Bronchus fibroblast of lung (primary cell): Measurements from ENCODE around the gene SATB1. TPM values are rescaled to one million over a fixed set of nuclear protein-coding genes. Genes with fewer than 3 reads are reported as not detected.

Experiments used
- total RNA-seq: library from RNA; depleted of rRNA; stranded (reverse); fragments of >200 nt; gene quantifications from 2 replicates; pipeline ENCODE4 v1.2.3, GENCODE V29; 2015

The SATB1 gene
- 2.5 and 5.2 TPM in 2 replicates for total RNA-seq

DNA sequence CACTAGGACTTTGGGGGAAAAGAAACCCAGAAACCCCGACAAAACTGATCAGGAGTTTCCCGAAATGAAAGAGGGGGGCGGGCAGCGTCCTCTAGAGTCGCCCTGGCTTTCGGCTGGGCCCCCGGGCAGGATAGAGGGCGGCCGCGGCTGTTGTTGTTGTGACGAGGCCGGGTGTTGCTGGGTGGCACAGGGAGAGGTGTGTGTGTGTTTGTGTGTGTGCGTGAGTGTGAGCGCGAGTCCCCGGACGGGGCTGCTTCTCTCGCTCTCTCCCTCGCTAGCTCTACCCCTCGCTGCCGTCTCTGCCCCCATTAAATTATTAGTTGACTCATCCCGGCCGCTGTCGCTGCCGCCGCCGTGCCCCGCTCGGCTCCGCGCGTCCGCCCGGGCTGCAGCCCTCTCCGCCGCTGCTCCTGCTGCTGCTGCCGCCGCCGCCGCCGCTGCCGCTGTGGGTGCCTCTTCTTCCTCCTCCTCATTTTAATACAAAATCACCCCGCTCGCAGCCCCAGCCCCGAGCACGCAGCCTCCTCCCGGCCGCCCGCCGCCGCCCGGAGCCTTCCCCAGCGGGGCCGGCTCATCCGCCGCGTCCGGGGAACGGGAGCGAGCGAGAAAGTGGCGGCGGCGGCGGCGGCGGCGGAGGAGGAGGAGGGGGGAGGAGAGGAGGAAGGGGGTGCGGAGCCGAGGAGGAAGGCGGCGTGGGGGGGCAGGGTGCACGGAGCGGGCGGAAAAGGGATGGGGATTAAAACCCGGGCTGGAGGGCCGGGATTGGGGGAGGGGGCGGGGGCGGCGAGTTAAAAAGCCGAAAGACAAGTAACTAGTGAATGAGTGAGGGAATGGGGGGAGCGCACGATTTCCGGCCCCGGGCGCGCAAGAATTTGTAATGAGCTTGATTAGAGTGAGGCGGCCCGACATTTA lies at the start of gene SATB1:
TSS of gene SATB1 (minus strand) at position 611 of the 912 bp plus-strand sequence. CDS start 4,372 bp downstream, outside the sequence.

